GM12872 (cell line): ENCODE data around the gene S1PR1.

Experiments used
- TF ChIP-seq, protein P1 (sequence below): IDR thresholded peaks from 3 replicates; pipeline ENCODE4 v1.5.1; 2011; ENCODE audit warnings: low read depth, mild to moderate bottlenecking, low read length, moderate library complexity; ENCODE audit not compliant: insufficient read depth

The S1PR1 gene

DNA sequence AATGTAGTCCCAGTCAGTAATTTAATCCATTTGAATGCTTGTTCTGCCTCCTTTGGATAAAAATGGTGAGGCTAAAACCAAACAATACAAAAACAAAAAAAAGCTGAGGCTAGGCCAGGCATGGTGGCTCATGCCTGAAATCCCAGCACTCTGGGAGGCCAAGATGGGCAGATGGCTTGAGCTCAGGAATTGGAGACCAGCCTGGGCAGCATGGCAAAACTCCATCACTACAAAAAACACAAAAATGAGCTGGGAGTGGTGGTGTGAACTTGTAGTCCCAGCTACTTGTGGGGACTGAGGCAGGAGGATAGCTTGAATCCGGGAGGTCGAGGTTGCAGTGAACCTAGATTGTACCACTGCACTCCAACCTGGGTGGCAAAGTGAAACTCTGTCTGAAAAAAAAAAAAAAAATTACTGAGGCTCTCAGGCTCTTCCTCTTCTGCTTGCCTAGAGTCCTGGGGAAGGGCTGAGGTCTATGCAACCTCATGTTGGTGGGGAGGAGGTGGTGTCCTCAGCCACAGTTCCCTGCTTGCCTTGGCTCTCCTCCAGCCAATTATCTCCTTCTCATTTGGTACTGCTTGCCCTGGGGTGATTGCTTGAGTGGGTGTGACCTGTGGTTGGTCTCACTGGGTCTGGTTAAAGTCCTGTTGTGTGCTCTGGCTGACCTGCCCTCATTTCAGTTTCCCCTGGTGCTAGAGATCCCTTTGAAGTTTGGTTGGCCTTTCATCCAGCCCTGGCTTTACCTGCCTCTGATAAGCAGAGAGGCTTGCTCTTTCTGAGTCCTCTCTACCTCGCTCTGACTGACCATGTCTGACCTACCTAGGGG lies 20.9 kb downstream of the S1PR1 start:
- TF ChIP-seq, protein P1, sequence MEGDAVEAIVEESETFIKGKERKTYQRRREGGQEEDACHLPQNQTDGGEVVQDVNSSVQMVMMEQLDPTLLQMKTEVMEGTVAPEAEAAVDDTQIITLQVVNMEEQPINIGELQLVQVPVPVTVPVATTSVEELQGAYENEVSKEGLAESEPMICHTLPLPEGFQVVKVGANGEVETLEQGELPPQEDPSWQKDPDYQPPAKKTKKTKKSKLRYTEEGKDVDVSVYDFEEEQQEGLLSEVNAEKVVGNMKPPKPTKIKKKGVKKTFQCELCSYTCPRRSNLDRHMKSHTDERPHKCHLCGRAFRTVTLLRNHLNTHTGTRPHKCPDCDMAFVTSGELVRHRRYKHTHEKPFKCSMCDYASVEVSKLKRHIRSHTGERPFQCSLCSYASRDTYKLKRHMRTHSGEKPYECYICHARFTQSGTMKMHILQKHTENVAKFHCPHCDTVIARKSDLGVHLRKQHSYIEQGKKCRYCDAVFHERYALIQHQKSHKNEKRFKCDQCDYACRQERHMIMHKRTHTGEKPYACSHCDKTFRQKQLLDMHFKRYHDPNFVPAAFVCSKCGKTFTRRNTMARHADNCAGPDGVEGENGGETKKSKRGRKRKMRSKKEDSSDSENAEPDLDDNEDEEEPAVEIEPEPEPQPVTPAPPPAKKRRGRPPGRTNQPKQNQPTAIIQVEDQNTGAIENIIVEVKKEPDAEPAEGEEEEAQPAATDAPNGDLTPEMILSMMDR = no peak

GRCh38 chr1:101259744-101260148 lies 22.9 kb downstream of the S1PR1 start:
- TF ChIP-seq, protein P1 = no peak

- TF ChIP-seq, protein P1 = no peak
These were observed 23.9 kb downstream of the S1PR1 start for GRCh38 chr1:101260556-101261350.

- TF ChIP-seq, protein P1 = no peak
These were observed 24.8 kb downstream of the S1PR1 start for GRCh38 chr1:101261623-101262022.

GRCh38 chr1:101262060-101262459 lies 25.2 kb downstream of the S1PR1 start:
- TF ChIP-seq, protein P1 = no peak

DNA sequence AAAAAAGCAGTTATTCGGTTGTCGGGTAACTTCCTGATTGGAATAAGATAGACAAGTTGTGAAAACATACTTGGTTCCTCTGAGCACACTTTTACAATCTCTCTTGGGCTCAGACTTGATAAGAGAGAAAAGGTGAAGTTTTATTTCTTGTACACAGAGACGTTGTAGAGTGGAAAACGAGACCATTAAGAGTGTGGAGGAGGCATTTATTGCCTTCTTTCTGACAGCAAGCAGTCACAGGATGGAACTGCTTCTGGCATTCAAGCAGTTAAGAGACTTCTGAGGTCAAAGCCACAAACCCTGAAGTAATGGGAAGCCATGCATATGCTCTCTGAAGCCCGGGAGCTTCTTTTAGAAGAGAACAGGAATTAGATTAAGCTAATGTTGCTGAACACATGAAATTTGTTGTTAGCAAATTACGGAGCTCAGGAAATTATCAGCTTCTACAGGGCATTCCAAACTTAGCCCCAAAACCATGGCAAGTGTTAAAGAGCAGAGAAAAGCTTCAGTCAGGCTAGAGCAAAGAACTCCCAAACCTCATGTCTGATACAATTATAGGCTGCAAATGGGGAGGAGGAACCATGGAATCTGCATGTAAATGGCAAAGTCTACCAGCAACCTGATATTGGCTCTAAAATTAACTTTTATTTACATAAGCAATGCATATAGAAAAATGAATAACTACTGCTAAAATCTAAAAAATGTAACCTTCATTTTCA lies 26.0 kb downstream of the S1PR1 start:
- TF ChIP-seq, protein P1 = no peak

DNA sequence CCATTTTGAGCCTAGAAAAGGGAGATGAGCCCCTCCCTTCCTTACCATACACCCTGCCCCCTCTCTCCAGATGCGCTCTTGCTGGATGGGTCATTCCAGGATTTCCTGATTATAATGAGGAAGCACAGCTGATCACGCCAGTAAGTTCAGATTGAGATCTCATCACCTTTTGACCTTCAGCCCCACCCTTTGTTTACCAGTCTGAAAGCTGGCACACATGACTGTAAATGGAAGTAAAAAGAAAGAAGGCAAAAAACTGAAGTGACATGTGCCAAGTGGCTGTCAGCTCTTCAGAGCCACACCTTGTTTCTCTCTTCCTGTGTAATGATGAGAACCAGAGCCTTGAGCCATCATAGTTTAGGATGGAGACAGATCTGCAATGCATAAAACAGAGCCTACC lies 27.9 kb downstream of the S1PR1 start:
- TF ChIP-seq, protein P1 = no peak
